ENCODE measurements around the gene LRIG3. TPM values are rescaled to one million over a fixed set of nuclear protein-coding genes. Genes with fewer than 3 reads are reported as not detected.

Gene LRIG3
- total and polyA plus RNA-seq, 2 of the 4 experiments (the other 2 are of a cell fraction), result 26.4 to 71.2 TPM

DNA sequence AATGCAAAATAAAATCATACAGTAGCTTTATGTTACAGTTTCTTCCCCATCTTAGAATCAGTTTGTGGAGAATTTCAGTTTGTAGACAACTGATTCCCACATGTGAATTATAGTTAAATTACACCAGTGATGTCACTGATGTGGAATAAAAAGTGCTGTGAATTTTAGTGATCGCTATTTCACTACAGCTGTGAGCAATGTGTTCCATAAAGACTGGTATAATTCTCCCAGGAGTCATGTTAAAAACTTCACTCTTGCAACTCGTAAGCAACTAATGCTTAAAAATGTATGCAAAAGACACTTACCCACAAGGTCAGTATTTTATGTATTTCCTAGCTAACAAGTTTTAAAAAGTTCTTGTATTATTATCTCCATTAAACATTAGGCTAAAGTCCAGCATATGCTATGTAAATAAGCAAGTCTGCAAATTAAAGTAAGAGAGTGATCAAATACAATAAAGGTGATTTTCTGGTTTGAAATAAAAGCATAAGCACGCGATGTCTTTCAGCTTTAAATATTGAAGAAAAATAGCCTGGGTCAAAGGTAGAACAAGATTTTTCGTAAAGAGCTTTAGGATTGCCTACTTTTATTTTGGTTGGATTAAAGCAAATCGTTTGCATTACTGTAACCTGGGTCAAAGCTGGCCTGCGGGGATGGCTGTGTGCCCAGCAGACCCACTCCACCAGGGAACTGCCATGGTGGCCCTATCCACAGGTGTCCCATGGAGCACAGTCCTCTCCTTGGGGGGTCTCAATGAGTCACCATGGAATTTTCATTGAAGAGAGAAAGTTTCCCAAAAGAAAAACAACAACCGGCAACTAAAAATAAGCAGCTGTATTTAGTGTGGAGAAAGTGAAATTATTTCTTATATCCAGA, 12.7 kb upstream of the LRIG3 start:
- H3K56ac ChIP-seq (ENCODE audit: extremely low read depth, insufficient read depth, low read length), result no peak overlapping the region
- H3K27me3 ChIP-seq (ENCODE audit: control insufficient read depth, insufficient read depth, low read length), result no peaks in the 10 kb centered on the region
- H2AK5ac ChIP-seq (ENCODE audit: low read depth, low read length), result no peak overlapping the region
- 100% methylated on average over 2 of the region's 8 CpGs; no CpG with 5 or more reads in 1 of the 2 experiments for WGBS, 2 experiments (ENCODE audit: extremely low coverage in 2 of 2, insufficient read length in 1 of 2)
- H3K4me1 ChIP-seq (ENCODE audit: control insufficient read depth, insufficient read depth, low read length), result peaks cover 2% of the 10 kb centered on the region
- no peak overlapping the region for H2BK5ac ChIP-seq (ENCODE audit: low read depth, low read length, poor library complexity, severe bottlenecking)
- no peak overlapping the region for H2BK20ac ChIP-seq (ENCODE audit: low read depth, low read length)
- no peaks in the 10 kb centered on the region for H3K36me3 ChIP-seq (ENCODE audit: control insufficient read depth, insufficient read depth, low read length)
- CTCF ChIA-PET, result interaction anchor here (0.6 to 0.9 kb wide), 2 partner anchors 16 to 48 kb away, joined by 3 to 4 read pairs; no protein-coding TSS in a partner anchor
- no peak overlapping the region for H2AFZ ChIP-seq (replicated peaks; ENCODE audit: low read length, poor library complexity)
- ATAC-seq (ENCODE audit: low read depth) (no peak), DNase-seq (no peak)
- TF ChIP-seq, protein P1, sequence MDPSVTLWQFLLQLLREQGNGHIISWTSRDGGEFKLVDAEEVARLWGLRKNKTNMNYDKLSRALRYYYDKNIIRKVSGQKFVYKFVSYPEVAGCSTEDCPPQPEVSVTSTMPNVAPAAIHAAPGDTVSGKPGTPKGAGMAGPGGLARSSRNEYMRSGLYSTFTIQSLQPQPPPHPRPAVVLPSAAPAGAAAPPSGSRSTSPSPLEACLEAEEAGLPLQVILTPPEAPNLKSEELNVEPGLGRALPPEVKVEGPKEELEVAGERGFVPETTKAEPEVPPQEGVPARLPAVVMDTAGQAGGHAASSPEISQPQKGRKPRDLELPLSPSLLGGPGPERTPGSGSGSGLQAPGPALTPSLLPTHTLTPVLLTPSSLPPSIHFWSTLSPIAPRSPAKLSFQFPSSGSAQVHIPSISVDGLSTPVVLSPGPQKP (IDR thresholded peaks at IDR 0.05; ENCODE audit: borderline replicate concordance, low read depth, low read length), result no peak
- TF ChIP-seq RFX5 (IDR thresholded peaks at IDR 0.05; ENCODE audit: low read depth, low read length), result no peak
- no peak overlapping the region for H2BK15ac ChIP-seq (ENCODE audit: low read depth, low read length)
- no peak overlapping the region for H3K18ac ChIP-seq (ENCODE audit: low read depth, low read length)
- H3K14ac ChIP-seq (replicated peaks; ENCODE audit: low read depth, low read length), result no peak overlapping the region
- no TSS peak for BruUV-seq (replicated peaks)
- H3K4ac ChIP-seq (ENCODE audit: low read depth, low read length), result no peak overlapping the region
- H3K9me1 ChIP-seq (ENCODE audit: insufficient read depth, low read length), result no peaks in the 10 kb centered on the region
- no peak overlapping the region for H4K5ac ChIP-seq (ENCODE audit: low read depth, low read length)
- H3K4me2 ChIP-seq (ENCODE audit: low read depth, low read length), result no peak overlapping the region
- no peak overlapping the region for H3K27ac ChIP-seq (ENCODE audit: insufficient read depth, low read length)
- H3K79me1 ChIP-seq (ENCODE audit: low read depth in 1 of 2, low read length in 2 of 2), result no peaks in the 10 kb centered on the region
- no peak overlapping the region for H4K91ac ChIP-seq (ENCODE audit: insufficient read depth, low read depth, low read length)
- POLR2A ChIA-PET (ENCODE audit: unreplicated experiment), result no interaction called here
- H3K4me3 ChIP-seq (ENCODE audit: insufficient read depth, low read depth, low read length), result no peak overlapping the region
- intact Hi-C loops (cut with micrococcal nuclease) (no loop called here), in situ Hi-C loops (cut with MboI; ENCODE audit: low sequenced_read_pairs) (no loop called here), dilution Hi-C loops (cut with HindIII; ENCODE audit: low sequenced_read_pairs, unreplicated experiment) (no loop called here)
- no peaks in the 10 kb centered on the region for H4K20me1 ChIP-seq (ENCODE audit: insufficient read depth, low read length)
- H2BK120ac ChIP-seq (ENCODE audit: low read depth, low read length), result no peak overlapping the region
- no peak overlapping the region for H3K9ac ChIP-seq (ENCODE audit: low read depth, low read length)
- no peak overlapping the region for H4K8ac ChIP-seq (ENCODE audit: low read depth in 2 of 2, low read length in 2 of 2)
- no peaks in the 10 kb centered on the region for H3K9me3 ChIP-seq (ENCODE audit: control insufficient read depth, insufficient read depth, low read length)
- no peak overlapping the region for H3K23ac ChIP-seq (ENCODE audit: low read depth, low read length)
- no peak overlapping the region for H2AK9ac ChIP-seq (replicated peaks; ENCODE audit: low read depth, low read length, poor library complexity)
